H9 (cell line): ENCODE data around the gene SCCPDH. TPM values are rescaled to one million over a fixed set of nuclear protein-coding genes. Genes with fewer than 3 reads are reported as not detected.

Source experiments
- DNase-seq: peaks from one replicate; pipeline ENCODE4 v3.0.0-alpha.2; 2017
- H2AFZ ChIP-seq: one replicate; pipeline ENCODE4 v1.6.1; 2013; ENCODE audit warnings: mild to moderate bottlenecking, low read length, control low read depth, moderate library complexity
- H2AK5ac ChIP-seq: 2 replicates; pipeline ENCODE4 v1.6.1; 2013; ENCODE audit warnings: low read length, control low read depth, mixed read lengths; ENCODE audit not compliant: insufficient read length
- H2BK120ac ChIP-seq: one replicate; pipeline ENCODE4 v1.6.1; 2013; ENCODE audit warnings: low read depth, mild to moderate bottlenecking, low read length, control low read depth, inconsistent platforms; ENCODE audit not compliant: poor library complexity, severe bottlenecking
- H2BK12ac ChIP-seq: 2 replicates; pipeline ENCODE4 v1.6.1; 2013; ENCODE audit warnings: low read length, control low read depth, mixed read lengths, low read depth; ENCODE audit not compliant: insufficient read length
- H2BK15ac ChIP-seq: 2 replicates; pipeline ENCODE4 v1.6.1; 2013; ENCODE audit warnings: low read depth, low read length, control low read depth
- H2BK20ac ChIP-seq: one replicate; pipeline ENCODE4 v1.6.1; 2013; ENCODE audit warnings: low read depth, mild to moderate bottlenecking, low read length, control low read depth, inconsistent platforms; ENCODE audit not compliant: poor library complexity, severe bottlenecking
- H2BK5ac ChIP-seq: 2 replicates; pipeline ENCODE4 v1.6.1; 2013; ENCODE audit warnings: low read length, control low read depth, mixed read lengths; ENCODE audit not compliant: insufficient read length
- H3K14ac ChIP-seq: 2 replicates; pipeline ENCODE4 v1.6.1; 2013; ENCODE audit warnings: low read length, control low read depth; ENCODE audit not compliant: insufficient read depth
- H3K18ac ChIP-seq: 2 replicates; pipeline ENCODE4 v1.6.1; 2013; ENCODE audit warnings: low read depth, mild to moderate bottlenecking, mixed read lengths, low read length, control low read depth; ENCODE audit not compliant: insufficient read length
- H3K23ac ChIP-seq: 2 replicates; pipeline ENCODE4 v1.6.1; 2013; ENCODE audit warnings: low read length, control low read depth, mixed read lengths, low read depth; ENCODE audit not compliant: insufficient read length
- H3K23me2 ChIP-seq: 2 replicates; pipeline ENCODE4 v1.6.1; 2013; ENCODE audit warnings: low read depth, mild to moderate bottlenecking, mixed read lengths, low read length, control low read depth; ENCODE audit not compliant: insufficient read length, poor library complexity, severe bottlenecking
- H3K27ac ChIP-seq: 2 replicates; pipeline ENCODE4 v1.5.1; 2013; ENCODE audit warnings: low read length, control low read depth, mixed read lengths, low read depth; ENCODE audit not compliant: insufficient read length
- H3K27me3 ChIP-seq: 2 replicates; pipeline ENCODE4 v1.6.1; 2013; ENCODE audit warnings: low read length, control low read depth, inconsistent platforms; ENCODE audit not compliant: insufficient read depth
- H3K4ac ChIP-seq: 2 replicates; pipeline ENCODE4 v1.6.1; 2013; ENCODE audit warnings: low read depth, mild to moderate bottlenecking, control low read depth, inconsistent platforms, low read length, moderate library complexity
- H3K4me1 ChIP-seq: 2 replicates; pipeline ENCODE4 v1.6.1; 2013; ENCODE audit warnings: low read length, control low read depth, inconsistent platforms; ENCODE audit not compliant: insufficient read depth
- H3K4me2 ChIP-seq: 2 replicates; pipeline ENCODE4 v1.6.1; 2013; ENCODE audit warnings: low read length, control low read depth, mixed read lengths; ENCODE audit not compliant: insufficient read length, insufficient read depth
- H3K56ac ChIP-seq: 2 replicates; pipeline ENCODE4 v1.6.1; 2013; ENCODE audit warnings: low read depth, mild to moderate bottlenecking, mixed read lengths, low read length, control low read depth; ENCODE audit not compliant: insufficient read length
- H3K79me1 ChIP-seq: 2 replicates; pipeline ENCODE4 v1.6.1; 2013; ENCODE audit warnings: low read depth, mild to moderate bottlenecking, moderate library complexity, low read length, control low read depth, inconsistent platforms; ENCODE audit not compliant: insufficient read depth, poor library complexity, severe bottlenecking
- H3K79me2 ChIP-seq: 2 replicates; pipeline ENCODE4 v1.6.1; 2013; ENCODE audit warnings: low read length, control low read depth, inconsistent platforms; ENCODE audit not compliant: insufficient read depth
- H3K9ac ChIP-seq: 2 replicates; pipeline ENCODE4 v1.6.1; 2013; ENCODE audit warnings: low read length, control low read depth, mixed read lengths; ENCODE audit not compliant: insufficient read length; ENCODE audit errors: extremely low read depth
- H3K9me3 ChIP-seq: one replicate; pipeline ENCODE4 v1.6.1; 2013; ENCODE audit warnings: low read depth, low read length, inconsistent platforms; ENCODE audit not compliant: control insufficient read depth
- H3T11ph ChIP-seq: one replicate; pipeline ENCODE4 v1.6.1; 2013; ENCODE audit warnings: mild to moderate bottlenecking, low read length, control low read depth, inconsistent platforms
- H4K20me1 ChIP-seq: one replicate; pipeline ENCODE4 v1.6.1; 2013; ENCODE audit not compliant: control insufficient read depth, insufficient read length, insufficient read depth
- H4K5ac ChIP-seq: 2 replicates; pipeline ENCODE4 v1.6.1; 2013; ENCODE audit warnings: low read depth, mild to moderate bottlenecking, mixed read lengths, low read length, control low read depth; ENCODE audit not compliant: insufficient read length
- H4K8ac ChIP-seq: replicated peaks from 2 replicates; pipeline ENCODE4 v1.6.1; 2013; ENCODE audit warnings: low read length, control low read depth, mixed read lengths, low read depth; ENCODE audit not compliant: insufficient read length
- H4K91ac ChIP-seq: 2 replicates; pipeline ENCODE4 v1.6.1; 2013; ENCODE audit warnings: low read depth, mild to moderate bottlenecking, moderate library complexity, mixed read lengths, low read length, control low read depth; ENCODE audit not compliant: insufficient read length
- H3K27ac Mint-ChIP-seq, 3 experiments: 2 replicates in 2 of 3; 3 replicates in 1 of 3; pipeline ENCODE4 v1.8.0; 2020 to 2021; ENCODE audit warnings: mixed read lengths in 3 of 3, mild to moderate bottlenecking in 1 of 3, moderate library complexity in 1 of 3
- H3K27me3 Mint-ChIP-seq: 2 replicates; pipeline ENCODE4 v1.8.0; 2021; ENCODE audit warnings: low read depth, mild to moderate bottlenecking, moderate library complexity, mixed read lengths
- H3K36me3 Mint-ChIP-seq, 3 experiments: 2 replicates in 2 of 3; 3 replicates in 1 of 3; pipeline ENCODE4 v1.8.0; 2020 to 2021; ENCODE audit warnings: low read depth in 3 of 3, mixed read lengths in 3 of 3; ENCODE audit not compliant: insufficient read depth in 1 of 3
- H3K4me1 Mint-ChIP-seq, 2 experiments: 2 replicates each; pipeline ENCODE4 v1.8.0; 2020; ENCODE audit warnings: mixed read lengths in 2 of 2
- H3K4me3 Mint-ChIP-seq, 2 experiments: 2 replicates in 1 of 2; 3 replicates in 1 of 2; pipeline ENCODE4 v1.8.0; 2020 to 2021; ENCODE audit warnings: mild to moderate bottlenecking in 2 of 2, mixed read lengths in 2 of 2, moderate library complexity in 1 of 2
- H3K9me3 Mint-ChIP-seq, 2 experiments: 2 replicates in 1 of 2; 3 replicates in 1 of 2; pipeline ENCODE4 v1.8.0; 2020; ENCODE audit warnings: mild to moderate bottlenecking in 2 of 2, mixed read lengths in 2 of 2, moderate library complexity in 1 of 2
- WGBS: extraction: QIAGEN DNeasy Blood & Tissue Kit; methylation state at CpG from one replicate; pipeline ENCODE4 v1.1.7; 2013; ENCODE audit warnings: missing lambda C conversion rate, low lambda C conversion rate, mixed read lengths; ENCODE audit not compliant: insufficient read length; ENCODE audit errors: extremely low coverage; 5-methylcytosine and 5-hydroxymethylcytosine counted together
- total RNA-seq: library from RNA; stranded (reverse); gene quantifications from 2 replicates; pipeline ENCODE4 v1.2.1, GENCODE V29; 2021
- TF ChIP-seq, protein P1 (sequence below): fragments of 200-600 bp; sonication (generic); conservative IDR thresholded peaks from 3 replicates; pipeline ENCODE4 v1.8.0; 2021; ENCODE audit warnings: antibody characterized with exemption, mild to moderate bottlenecking

SCCPDH gene
- total RNA-seq, 1 experiment from 2014 or later = 20.7 TPM

DNA sequence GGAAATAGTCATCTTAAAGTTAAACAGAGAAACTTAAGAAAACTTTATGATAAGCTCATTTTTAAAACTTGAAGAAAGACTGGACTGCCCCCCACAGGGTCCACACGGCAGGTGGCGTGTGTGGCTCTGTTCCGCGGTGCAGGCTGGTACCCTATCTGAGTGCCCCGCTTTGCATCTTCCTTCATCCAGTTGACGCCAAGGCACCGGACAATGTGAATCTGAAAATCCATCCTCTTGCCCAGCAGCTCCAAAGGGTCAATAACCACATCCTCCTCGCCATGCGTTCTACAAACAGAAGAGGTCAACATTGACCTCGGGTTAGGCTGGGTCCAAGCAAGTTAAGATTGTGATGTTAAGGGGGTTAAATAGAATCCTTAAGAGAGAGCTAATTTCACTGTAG is 54.5 kb downstream of the SCCPDH start:
- Histone ChIP-seq H3K79me2 (no peaks in the 10 kb centered on the region), H2BK5ac (no peak overlapping the region), H3T11ph (no peak overlapping the region), H2BK12ac (no peak overlapping the region), H3K56ac (no peak overlapping the region), H2BK120ac (no peak overlapping the region), H3K14ac (no peak overlapping the region), H3K27ac (no peak overlapping the region), H3K4ac (no peak overlapping the region), H3K23me2 (no peaks in the 10 kb centered on the region), H3K9me3 (no peaks in the 10 kb centered on the region), H2AK5ac (no peak overlapping the region), H3K9ac (no peak overlapping the region), H3K27me3 (no peaks in the 10 kb centered on the region), H4K5ac (no peak overlapping the region), H2BK20ac (no peak overlapping the region), H3K4me1 (no peaks in the 10 kb centered on the region), H2BK15ac (no peak overlapping the region), H2AFZ (no peak overlapping the region), H4K20me1 (no peaks in the 10 kb centered on the region), H4K8ac (no peak overlapping the region), H3K79me1 (no peaks in the 10 kb centered on the region), H3K4me2 (no peak overlapping the region), H3K23ac (no peak overlapping the region), H3K18ac (no peak overlapping the region), H4K91ac (no peak overlapping the region)
- no peak for DNase-seq
- TF ChIP-seq, protein P1, sequence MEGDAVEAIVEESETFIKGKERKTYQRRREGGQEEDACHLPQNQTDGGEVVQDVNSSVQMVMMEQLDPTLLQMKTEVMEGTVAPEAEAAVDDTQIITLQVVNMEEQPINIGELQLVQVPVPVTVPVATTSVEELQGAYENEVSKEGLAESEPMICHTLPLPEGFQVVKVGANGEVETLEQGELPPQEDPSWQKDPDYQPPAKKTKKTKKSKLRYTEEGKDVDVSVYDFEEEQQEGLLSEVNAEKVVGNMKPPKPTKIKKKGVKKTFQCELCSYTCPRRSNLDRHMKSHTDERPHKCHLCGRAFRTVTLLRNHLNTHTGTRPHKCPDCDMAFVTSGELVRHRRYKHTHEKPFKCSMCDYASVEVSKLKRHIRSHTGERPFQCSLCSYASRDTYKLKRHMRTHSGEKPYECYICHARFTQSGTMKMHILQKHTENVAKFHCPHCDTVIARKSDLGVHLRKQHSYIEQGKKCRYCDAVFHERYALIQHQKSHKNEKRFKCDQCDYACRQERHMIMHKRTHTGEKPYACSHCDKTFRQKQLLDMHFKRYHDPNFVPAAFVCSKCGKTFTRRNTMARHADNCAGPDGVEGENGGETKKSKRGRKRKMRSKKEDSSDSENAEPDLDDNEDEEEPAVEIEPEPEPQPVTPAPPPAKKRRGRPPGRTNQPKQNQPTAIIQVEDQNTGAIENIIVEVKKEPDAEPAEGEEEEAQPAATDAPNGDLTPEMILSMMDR = no peak
- no peak overlapping the region; a peak in 1 of 7 replicates for H3K27ac Mint-ChIP-seq
- H3K4me3 Mint-ChIP-seq = no peak overlapping the region
- WGBS = no CpG with 5 or more reads among the region's 10 CpGs
- no peaks in the 10 kb centered on the region for H3K9me3 Mint-ChIP-seq
- peaks cover 2% of the 10 kb centered on the region; the same call in 1 of the 2 replicates for H3K27me3 Mint-ChIP-seq
- H3K36me3 Mint-ChIP-seq = peaks cover 0 to 6% (median 4%) of the 10 kb centered on the region in 3 experiments; a peak in 4 of 7 replicates
- peaks cover 0 to 7% of the 10 kb centered on the region in 2 experiments; a peak in 3 of 4 replicates for H3K4me1 Mint-ChIP-seq
